Stimulated activated CD8-positive, alpha-beta memory T cell treated with anti-CD3 and anti-CD28 coated beads, Interleukin-2, amount 100 ng/mL, for 48 hours (primary cell): Measurements from ENCODE around the gene RBM12.
"Not testable (repeated sequence)": the region's sequence is repeated elsewhere in the genome, so short reads cannot be mapped to it uniquely, and the experiment has no call there.

Experiments used
- DNase-seq, 2 donors: peaks; one replicate each; pipeline ENCODE4 v3.0.0-alpha.2; 2020; ENCODE audit warnings: low read depth in 2 of 2

RBM12 gene, protein sequence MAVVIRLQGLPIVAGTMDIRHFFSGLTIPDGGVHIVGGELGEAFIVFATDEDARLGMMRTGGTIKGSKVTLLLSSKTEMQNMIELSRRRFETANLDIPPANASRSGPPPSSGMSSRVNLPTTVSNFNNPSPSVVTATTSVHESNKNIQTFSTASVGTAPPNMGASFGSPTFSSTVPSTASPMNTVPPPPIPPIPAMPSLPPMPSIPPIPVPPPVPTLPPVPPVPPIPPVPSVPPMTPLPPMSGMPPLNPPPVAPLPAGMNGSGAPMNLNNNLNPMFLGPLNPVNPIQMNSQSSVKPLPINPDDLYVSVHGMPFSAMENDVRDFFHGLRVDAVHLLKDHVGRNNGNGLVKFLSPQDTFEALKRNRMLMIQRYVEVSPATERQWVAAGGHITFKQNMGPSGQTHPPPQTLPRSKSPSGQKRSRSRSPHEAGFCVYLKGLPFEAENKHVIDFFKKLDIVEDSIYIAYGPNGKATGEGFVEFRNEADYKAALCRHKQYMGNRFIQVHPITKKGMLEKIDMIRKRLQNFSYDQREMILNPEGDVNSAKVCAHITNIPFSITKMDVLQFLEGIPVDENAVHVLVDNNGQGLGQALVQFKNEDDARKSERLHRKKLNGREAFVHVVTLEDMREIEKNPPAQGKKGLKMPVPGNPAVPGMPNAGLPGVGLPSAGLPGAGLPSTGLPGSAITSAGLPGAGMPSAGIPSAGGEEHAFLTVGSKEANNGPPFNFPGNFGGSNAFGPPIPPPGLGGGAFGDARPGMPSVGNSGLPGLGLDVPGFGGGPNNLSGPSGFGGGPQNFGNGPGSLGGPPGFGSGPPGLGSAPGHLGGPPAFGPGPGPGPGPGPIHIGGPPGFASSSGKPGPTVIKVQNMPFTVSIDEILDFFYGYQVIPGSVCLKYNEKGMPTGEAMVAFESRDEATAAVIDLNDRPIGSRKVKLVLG

GRCh38 chr20:35664466-35665206 lies at the start of gene RBM12, which contains the start of gene CPNE1:
TSS of gene RBM12 (minus strand) at chr20:35664900. CDS start at chr20:35655322, 9,578 bp downstream.
TSS of gene CPNE1 (minus strand) at chr20:35664900. CDS start at chr20:35632923, 31,977 bp downstream.
- DNase-seq, result peak; percentile 87 to 88

GRCh38 chr20:35714127-35714526 lies 49.4 kb upstream of the RBM12 start:
- DNase-seq, result no peak

DNA sequence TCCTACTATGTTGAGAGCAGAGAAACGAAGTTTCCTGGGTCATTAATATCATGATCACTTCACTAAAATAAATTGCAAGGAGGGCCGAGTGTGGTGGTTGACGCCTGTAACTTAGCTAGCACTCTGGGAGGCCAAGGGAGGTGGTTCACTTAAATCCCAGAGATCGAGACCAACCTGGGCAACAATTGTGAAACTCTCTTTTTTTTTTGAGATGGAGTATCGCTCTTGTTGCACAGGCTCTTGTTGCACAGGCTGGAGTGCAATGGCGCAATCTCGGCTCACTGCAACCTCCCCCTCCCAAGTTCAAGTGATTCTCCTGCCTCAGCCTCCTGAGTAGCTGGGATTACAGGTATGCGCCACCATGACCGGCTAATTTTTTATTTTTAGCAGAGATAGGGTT lies 48.4 kb upstream of the RBM12 start:
- DNase-seq, result not testable (repeated sequence)

- DNase-seq, result no peak
Measured at GRCh38 chr20:35711588-35712209, 47.0 kb upstream of the RBM12 start.

- no peak for DNase-seq
Measured at GRCh38 chr20:35710884-35711587, 46.3 kb upstream of the RBM12 start.

GRCh38 chr20:35710039-35710438 lies 45.3 kb upstream of the RBM12 start:
- no peak for DNase-seq

DNA sequence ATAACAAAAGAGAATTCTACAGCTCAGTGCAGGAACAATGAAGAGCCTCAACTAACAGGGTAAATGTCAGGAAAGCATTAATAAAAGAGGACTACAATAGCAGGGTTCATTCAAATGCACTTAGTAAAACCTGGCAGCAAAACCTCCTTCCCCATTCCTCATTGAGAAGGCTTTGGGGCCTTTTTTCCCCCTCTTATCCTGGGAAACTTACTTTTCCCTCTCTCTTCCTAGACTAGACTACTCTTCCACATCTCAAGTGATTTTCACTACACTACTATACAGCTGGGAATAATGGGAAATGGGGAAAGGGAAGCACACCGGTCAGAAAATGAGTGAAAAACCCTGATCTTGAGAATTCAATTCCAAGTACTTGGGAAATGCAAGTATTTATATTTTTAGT lies 44.6 kb upstream of the RBM12 start:
- DNase-seq, result no peak

- DNase-seq, result no peak
Measured at GRCh38 chr20:35708502-35708901, 43.8 kb upstream of the RBM12 start.

DNA sequence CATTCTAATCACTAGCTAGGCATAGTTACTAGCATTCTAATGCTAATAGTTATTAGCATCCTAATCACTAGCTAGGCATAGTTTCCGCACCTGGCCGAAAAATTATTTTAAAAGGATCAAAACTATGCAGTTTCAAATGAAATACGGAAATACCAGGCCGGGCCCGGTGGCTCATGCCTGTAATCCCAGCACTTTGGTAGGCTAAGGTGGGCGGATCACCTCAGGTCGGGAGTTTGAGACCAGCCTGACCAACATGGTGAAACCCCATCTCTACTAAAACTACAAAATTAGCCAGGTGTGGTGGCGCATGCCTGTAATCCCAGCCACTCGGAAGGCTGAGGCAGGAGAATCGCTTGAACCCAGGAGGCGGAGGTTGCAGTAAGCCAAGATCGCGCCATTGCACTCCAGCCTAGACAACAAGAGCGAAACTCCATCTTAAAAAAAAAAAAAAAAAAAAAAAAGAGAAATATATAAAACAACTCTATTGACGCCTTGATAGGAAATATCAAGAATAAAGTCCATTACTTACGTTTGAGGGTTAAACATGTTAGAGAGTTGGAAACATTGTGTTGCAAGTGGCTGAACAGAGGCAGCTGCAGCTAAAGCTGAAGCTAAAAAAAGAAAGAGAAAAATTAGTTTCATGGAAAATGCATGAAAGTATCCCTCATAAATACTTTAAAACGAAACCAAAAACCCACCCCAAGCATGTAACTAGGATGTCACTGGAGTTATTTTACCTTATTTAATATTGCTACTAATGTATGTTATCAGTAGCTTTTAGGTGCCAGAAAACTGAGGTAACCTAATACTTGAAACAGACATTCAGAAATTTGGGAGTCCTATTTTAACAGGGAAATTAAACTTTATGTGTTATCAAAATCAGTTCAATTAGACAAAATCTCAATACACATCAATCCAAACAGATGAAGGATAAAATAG lies 42.2 kb upstream of the RBM12 start:
- DNase-seq, result not testable (repeated sequence)

DNA sequence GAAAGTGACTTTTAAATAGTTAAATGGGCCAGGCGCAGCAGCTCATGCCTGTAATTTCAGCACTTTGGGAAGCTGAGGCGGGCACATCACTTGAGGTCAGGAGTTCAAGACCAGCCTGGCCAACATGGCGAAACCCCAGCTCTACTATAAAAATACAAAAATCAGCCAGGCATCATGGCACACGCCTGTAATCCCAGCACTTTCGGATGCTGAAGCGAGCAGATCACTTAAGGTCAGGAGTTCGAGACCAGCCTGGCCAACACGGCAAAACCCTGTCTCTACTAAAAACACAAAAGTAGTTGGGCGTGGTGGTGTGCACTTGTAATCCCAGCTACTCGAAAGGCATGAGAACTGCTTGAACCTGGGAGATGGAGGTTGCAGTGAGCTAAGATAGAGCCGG lies 41.2 kb upstream of the RBM12 start:
- DNase-seq, result not testable (repeated sequence)

GRCh38 chr20:35704514-35705261 lies 40.0 kb upstream of the RBM12 start:
- no peak for DNase-seq

DNA sequence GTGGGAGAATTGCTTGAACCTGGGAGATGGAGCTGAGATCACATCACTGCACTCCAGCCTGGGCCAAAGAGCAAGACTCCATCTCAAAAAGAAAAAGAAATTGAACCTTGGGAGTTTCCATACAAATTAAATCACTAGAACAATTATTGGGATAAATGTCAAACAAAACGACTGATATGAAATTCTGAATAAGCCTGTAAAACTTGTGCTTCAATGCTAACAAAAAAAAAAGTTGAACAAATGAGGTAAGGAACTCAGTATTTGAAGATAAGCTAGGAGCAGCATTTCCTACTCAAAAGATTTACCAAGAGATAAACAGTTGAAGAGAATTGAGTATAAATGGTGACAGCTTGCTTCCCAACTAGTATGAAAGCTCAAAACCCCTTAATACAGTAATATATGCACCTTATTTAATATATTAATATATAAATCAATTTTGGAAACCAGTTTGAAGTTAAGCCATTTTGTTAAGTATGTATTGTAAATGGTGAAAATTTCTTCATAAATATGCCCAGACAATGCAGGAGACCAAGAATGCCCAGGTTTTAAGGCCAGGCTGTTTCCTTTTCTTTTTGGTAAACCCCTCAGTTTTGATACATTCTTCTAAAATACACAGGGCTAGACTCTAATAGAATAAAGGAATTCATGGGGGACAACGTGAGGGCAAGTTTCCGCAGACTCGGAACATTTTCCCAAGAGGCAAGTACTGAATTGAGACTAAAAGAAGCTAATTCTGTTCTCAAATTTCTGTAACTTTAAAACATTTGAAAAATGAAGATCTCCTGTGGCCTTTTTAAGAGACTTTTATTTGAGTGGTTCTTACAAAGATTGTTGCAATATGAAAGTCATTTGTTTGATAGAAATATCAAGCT lies 38.4 kb upstream of the RBM12 start:
- no peak for DNase-seq

DNA sequence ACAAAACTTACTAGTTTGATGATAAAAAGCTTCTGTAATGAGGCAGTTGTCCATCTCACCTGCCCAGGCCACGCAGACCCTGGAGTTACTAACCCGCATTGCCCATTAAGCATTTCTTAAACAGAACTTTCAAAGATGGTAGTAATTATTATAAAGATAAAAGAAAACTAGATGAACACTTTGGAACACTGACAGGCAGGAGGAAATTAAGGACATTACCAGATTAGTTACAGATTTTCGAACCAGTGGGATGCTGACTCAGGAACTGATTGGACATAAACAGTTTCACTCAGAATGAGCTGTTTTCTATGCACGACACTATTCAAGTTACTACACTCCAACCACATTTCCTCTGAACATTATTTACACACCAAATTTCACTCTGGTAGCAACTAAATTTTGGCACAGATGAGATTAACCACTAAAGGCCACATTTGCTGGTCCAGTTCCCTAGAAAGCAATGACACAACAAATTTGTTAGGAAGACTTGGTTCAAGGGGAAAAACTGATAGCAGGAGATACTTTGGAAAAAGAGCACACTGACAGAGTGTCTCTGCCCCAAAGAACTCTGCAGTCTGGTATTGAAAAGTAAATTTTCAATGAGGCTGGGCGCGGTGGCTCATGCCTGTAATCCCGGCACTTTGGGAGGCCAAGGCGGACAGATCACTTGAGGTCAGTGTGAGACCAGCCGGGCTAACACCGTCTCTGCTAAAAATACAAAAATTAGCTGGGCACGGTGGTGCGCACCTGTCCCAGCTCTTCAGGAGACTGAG lies 37.5 kb upstream of the RBM12 start:
- no peak for DNase-seq

DNA sequence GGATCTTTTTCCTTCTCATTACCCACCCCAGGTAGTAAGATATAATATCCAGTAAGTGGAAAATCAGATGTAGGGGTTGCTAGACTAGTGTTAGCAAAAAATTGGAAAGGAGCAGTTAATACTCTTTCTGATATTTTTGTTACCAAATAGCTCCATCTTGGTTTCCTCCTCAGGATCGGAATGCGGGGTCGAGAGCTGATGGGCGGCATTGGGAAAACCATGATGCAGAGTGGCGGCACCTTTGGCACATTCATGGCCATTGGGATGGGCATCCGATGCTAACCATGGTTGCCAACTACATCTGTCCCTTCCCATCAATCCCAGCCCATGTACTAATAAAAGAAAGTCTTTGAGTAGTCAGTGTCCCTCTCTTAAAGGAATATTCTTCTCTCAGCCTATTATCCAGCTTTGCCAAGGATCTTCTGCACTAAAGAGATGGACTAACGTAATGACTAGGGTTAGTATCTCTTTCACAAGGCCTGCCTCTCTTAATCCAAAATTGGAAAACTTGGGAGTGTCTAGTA lies 36.0 kb upstream of the RBM12 start:
- DNase-seq, result no peak

DNA sequence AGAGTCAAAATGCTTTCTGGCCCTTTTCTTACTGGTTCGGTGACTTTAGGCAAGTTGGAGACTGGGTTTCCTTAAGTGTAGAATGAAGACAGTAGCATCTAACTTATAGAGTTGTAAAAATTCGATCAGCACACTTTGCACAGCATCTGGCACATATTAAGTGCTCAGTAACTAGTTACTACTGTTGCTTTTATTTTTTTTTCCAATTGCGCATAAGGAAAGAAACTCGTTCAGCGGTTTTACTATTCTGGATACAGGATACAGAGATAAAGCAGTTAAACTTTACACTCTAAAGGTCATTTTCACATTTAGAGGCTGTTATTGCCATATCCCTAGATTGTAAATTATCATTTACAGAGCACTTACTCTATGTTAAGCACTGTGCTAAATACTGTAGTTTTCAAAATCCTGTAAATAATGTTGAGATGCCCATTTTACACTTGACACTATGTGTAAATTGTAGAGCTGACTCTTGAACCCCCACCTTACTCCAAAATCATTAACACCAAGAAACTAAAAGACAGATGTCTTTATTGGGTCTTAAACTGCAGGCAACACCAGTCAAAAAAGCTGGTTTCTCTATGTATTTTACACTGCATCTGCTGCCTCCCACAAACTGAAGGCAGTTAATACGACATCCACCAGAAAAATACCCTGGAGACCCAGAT lies 35.4 kb upstream of the RBM12 start:
- no peak for DNase-seq
